Stomach smooth muscle (tissue), 2 donors: ENCODE measurements around the gene ABCC2.

Source experiments
- H3K27ac ChIP-seq: one replicate; pipeline ENCODE4 v1.7.0; 2013; ENCODE audit warnings: mild to moderate bottlenecking, low read length, inconsistent platforms
- H3K27me3 ChIP-seq, 2 donors: one replicate each; pipeline ENCODE4 v1.7.0; 2013; ENCODE audit warnings: low read length in 2 of 2; ENCODE audit not compliant: insufficient read depth in 2 of 2, control insufficient read depth in 1 of 2
- H3K36me3 ChIP-seq, 2 donors: one replicate each; pipeline ENCODE4 v1.7.0; 2013; ENCODE audit warnings: low read length in 2 of 2; ENCODE audit not compliant: control insufficient read depth in 2 of 2, insufficient read depth in 2 of 2
- H3K4me1 ChIP-seq: one replicate; pipeline ENCODE4 v1.7.0; 2013; ENCODE audit warnings: low read length; ENCODE audit not compliant: control insufficient read depth, insufficient read depth
- H3K4me3 ChIP-seq, 2 donors: one replicate each; pipeline ENCODE4 v1.7.0; 2013; ENCODE audit warnings: low read length in 2 of 2
- H3K9ac ChIP-seq, 2 donors: one replicate each; pipeline ENCODE4 v1.7.0; 2013; ENCODE audit warnings: low read length in 2 of 2, mild to moderate bottlenecking in 1 of 2
- H3K9me3 ChIP-seq, 2 donors: one replicate each; pipeline ENCODE4 v1.7.0; 2013; ENCODE audit warnings: low read length in 2 of 2; ENCODE audit not compliant: control insufficient read depth in 2 of 2
- donor health status: healthy.
- donor health status: Pancreatic carcinoma.

ABCC2 gene

DNA sequence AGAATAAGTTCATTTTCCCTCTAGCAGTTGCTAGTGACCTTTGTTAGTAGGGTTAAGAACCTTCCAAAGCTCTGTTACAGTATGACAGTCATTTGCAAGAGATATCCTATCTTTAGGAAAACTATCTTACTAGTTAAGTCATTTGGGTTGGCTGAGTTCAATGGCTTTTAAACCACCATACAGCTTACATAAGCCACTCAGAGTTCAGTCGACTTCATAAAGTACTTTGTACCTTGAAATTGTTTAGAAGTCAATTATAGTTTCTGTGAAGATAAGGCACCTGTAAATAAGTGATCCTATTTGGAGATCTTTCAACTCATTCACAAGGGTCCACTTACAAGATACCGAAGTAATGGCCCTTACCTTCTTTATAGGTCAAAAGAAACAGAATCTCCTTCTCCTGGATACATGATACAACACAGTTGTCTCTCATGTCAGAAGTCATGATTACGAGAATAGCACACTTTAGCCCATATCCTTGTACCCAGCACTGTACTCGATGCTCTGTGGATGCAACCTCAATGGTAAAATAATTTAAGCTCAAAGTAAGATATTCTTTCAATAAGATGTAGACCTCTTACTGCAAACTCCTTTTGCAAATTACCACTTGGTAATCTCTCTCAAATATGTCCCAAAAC, 11.9 kb upstream of the ABCC2 start:
- Histone ChIP-seq H3K36me3 (no peaks in the 10 kb centered on the region), H3K9ac (no peak overlapping the region), H3K9me3 (no peaks in the 10 kb centered on the region), H3K4me3 (no peak overlapping the region), H3K4me1 (no peaks in the 10 kb centered on the region), H3K27me3 (no peaks in the 10 kb centered on the region), H3K27ac (no peak overlapping the region)

DNA sequence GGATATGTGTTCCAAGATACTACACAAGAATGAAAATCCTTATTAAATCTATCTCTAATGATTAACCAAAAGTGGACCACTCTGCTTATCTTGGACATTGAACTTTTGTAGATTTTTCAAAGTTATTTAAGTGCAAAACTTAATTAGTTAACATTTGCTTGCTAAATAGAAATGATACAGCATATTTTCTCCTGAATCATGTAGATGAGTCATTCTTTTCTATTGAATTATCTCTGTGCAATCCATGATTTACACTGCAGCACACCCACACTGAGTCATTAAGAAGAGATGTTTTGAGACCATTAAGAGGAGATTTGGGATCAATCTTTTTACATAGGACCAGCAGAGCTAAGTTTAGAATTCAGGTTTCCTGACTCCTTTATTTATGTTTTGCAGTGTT, 6.6 kb upstream of the ABCC2 start:
- Histone ChIP-seq H3K9me3 (no peaks in the 10 kb centered on the region), H3K4me1 (no peaks in the 10 kb centered on the region), H3K9ac (no peak overlapping the region), H3K27me3 (no peaks in the 10 kb centered on the region), H3K27ac (no peak overlapping the region), H3K4me3 (no peak overlapping the region), H3K36me3 (no peaks in the 10 kb centered on the region)

DNA sequence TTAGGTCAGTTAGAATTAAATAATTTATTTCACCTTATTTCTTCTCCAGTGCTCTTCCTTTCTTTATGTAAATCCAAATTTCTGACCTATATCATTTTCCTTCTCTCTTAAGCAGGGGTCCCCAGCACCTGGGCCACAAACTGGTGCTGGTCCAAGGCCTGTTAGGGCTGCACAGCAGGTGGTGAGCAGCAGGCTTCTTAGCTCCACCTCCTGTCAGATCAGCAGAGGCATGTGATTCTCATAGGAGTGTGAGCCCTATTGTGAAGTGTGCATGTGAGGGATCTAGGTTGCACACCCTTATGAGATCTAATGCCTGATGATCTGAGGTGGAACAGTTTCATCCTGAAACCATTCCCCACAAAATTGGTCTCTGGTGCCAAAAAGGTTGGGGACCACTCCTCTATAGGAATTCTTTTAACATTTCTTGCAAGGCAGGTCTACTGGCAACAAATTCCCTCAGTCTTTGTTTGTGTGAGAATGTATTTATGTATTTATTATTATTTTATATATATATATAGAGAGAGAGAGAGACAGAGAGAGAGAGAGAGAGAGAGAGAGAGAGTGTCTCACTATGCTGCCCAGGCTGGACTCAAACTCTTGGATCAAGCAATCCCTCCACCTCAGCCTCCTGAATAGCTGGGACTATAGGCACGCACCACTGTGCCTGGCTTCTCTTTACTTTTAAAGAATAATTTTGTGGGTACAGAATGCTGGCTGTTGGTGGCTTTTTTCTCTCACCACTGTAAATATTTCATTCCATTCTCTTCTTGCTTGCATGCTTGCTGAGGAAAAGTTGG, 4.3 kb upstream of the ABCC2 start:
- no peak overlapping the region for H3K4me3 ChIP-seq
- no peak overlapping the region for H3K9ac ChIP-seq
- H3K4me1 ChIP-seq, result no peaks in the 10 kb centered on the region
- H3K27me3 ChIP-seq, result no peaks in the 10 kb centered on the region
- H3K27ac ChIP-seq, result no peak overlapping the region
- no peaks in the 10 kb centered on the region for H3K9me3 ChIP-seq
- H3K36me3 ChIP-seq, result no peaks in the 10 kb centered on the region

DNA sequence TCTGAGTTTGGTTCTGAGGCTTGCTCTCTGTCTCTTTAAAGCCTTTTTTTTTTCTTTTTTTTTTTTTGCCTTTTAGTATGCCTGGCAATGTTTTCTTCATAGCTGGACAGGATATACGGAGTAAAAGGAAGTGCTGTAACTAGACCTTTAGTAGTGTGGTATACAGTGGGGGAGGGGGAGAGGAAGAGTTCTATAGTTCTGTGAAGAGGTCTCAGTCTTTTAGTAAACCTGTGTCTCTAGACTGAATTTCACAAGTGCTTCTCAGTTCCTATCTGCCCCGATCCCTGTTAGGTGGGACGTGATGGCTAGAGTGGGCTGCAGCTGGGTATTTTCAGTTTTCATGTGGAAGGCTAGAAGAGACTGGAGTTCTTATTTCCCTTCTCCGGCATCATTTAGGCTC, 3.1 kb upstream of the ABCC2 start:
- Histone ChIP-seq H3K9ac (no peak overlapping the region), H3K4me1 (peaks cover 2% of the 10 kb centered on the region), H3K4me3 (no peak overlapping the region), H3K36me3 (no peaks in the 10 kb centered on the region), H3K9me3 (no peaks in the 10 kb centered on the region), H3K27ac (no peak overlapping the region), H3K27me3 (no peaks in the 10 kb centered on the region)

DNA sequence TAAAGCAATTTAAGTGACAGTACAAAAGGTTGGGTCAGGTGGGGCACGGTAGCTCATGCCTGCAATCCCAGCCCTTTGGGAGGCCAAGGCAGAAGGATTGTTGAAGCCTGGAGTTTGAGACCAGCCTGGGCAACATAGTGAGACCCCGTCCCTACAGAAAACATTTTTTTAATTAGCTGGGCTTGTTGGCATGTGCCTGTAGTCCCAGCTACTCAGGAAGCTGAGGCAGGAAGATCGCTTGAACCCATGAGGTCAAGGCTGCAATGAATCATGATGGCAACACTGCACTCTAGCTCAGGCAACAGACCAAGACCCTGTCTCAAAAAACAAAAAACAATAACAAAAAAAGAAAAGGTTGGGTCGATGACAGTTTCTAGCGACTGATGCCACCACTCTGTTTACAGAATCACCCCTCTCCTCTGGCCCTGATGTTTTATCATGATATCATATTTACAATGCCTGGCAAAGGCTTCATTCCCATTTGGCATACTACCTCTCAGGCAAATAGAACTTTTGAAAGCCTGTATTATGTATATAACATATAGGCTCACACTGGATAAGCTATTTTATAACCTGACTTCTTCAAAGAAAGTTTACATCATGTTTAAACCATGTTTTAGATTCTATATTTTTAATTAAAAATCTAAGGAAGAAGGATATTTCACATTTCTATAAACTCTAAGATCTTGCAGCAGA, 558 bp upstream of the ABCC2 start:
- H3K36me3 ChIP-seq, result no peaks in the 10 kb centered on the region
- H3K9ac ChIP-seq, result no peak overlapping the region
- H3K27me3 ChIP-seq, result no peaks in the 10 kb centered on the region
- H3K4me3 ChIP-seq, result no peak overlapping the region
- H3K9me3 ChIP-seq, result no peaks in the 10 kb centered on the region
- H3K4me1 ChIP-seq, result peaks cover 2% of the 10 kb centered on the region
- H3K27ac ChIP-seq, result no peak overlapping the region

DNA sequence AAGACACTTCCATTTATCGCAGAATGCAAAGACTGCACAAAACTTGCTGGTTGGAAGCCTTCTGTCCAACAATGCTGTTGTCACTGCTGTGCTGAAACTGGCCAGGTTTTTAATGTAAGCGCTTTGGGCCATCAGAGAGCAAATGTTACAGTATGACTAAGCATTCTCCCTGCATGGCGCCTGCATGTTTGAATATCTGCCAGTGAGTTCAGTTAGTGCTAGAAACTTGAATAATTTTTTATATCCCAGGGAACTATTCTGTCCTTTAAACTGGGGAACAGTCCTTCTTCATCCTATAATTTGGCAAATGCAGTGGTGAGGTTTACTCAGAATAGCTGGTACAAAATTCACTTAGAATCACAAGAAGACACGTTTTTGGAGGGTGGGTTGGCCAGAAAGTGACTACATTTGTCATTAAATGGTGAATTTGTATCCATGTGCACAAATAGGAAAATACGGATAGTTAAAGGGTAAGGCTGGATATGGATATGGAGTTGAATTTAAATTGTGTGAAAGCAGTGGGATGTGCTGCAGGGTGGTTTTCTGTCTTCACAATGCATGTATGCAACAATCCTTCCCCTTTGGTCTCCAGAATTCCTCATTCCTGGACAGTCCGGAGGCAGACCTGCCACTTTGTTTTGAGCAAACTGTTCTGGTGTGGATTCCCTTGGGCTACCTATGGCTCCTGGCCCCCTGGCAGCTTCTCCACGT, 1.7 kb downstream of the ABCC2 start:
- no peak overlapping the region for H3K4me3 ChIP-seq
- H3K4me1 ChIP-seq, result peaks cover 2% of the 10 kb centered on the region
- no peak overlapping the region for H3K9ac ChIP-seq
- no peaks in the 10 kb centered on the region for H3K9me3 ChIP-seq
- H3K27me3 ChIP-seq, result no peaks in the 10 kb centered on the region
- no peaks in the 10 kb centered on the region for H3K36me3 ChIP-seq
- H3K27ac ChIP-seq, result no peak overlapping the region

DNA sequence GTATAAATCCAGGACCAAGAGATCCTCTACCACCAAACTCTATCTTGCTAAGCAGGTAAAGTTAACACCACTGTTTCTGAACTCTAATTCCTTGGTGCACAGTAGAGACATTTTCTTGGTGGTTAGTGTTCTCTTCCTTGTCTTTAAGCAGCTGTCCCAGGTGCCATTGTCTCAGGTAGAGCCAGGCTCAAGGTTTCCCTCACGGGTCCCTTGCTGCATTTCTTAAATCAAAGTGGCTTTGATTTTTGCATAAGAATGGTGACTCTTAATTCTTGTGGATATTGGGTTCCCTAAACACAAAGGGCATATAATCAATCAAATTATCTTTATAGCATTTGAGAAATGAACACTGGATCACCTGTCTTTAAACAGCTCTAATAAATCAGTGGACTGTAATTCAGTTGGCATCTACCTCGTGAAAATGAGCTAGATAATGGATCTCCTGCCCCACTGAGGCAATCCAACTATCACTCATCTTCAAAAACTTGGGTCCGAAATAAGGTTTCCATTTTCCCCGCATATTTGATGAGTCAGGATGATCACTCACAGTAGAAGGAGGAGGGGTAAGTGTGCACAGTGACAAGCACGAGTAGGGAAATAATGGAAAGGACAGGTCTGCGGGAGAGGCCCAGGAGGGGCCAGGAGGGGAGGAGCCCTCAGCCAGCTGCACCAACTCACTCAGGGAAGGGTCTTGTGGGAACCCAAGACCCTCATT, 2.4 kb downstream of the ABCC2 start:
- no peak overlapping the region for H3K27ac ChIP-seq
- peaks cover 2% of the 10 kb centered on the region for H3K4me1 ChIP-seq
- no peaks in the 10 kb centered on the region for H3K9me3 ChIP-seq
- H3K27me3 ChIP-seq, result no peaks in the 10 kb centered on the region
- no peaks in the 10 kb centered on the region for H3K36me3 ChIP-seq
- H3K9ac ChIP-seq, result no peak overlapping the region
- no peak overlapping the region for H3K4me3 ChIP-seq

DNA sequence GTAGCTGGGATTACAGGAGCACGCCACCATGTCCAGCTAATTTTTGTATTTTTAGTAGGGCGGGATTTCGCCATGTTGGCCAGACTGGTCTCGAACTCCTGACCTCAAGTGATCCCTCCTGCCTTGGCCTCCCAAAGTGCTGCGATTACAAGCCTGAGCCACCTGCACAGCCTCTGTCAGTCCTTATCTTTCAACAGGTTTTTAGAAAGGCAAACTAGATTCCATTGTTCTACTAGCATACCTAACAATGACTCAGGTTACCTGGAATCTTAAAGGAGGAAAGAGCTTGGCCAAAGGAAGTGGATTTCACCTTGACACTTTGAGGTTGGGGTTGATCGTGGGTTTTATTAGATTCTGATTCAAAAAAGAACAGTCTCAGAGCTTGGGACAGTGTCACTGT, 3.2 kb downstream of the ABCC2 start:
- no peaks in the 10 kb centered on the region for H3K27me3 ChIP-seq
- no peaks in the 10 kb centered on the region for H3K36me3 ChIP-seq
- H3K9ac ChIP-seq, result no peak overlapping the region
- H3K27ac ChIP-seq, result no peak overlapping the region
- no peak overlapping the region for H3K4me3 ChIP-seq
- no peaks in the 10 kb centered on the region for H3K9me3 ChIP-seq
- H3K4me1 ChIP-seq, result peaks cover 2% of the 10 kb centered on the region

DNA sequence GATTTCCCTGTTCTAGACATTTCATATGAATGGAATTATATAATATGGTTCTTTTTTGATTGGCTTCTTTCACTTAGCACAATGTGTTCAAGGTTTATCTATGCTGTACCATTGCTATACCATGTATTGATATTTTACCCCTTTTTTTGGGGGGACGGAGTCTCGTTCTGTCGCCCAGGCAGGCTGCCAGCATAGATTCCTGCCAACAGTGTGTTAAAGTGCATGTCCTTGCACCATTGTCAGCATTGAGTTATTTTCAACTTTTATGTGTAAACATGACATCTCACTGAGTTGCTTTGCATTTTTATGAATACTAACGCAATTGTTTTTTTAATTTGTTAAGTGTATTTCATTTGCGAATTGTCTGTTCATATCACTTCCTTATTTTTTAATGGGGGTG, 4.9 kb downstream of the ABCC2 start:
- Histone ChIP-seq H3K9ac (no peak overlapping the region), H3K27ac (no peak overlapping the region), H3K4me1 (peaks cover 2% of the 10 kb centered on the region), H3K27me3 (no peaks in the 10 kb centered on the region), H3K4me3 (no peak overlapping the region), H3K36me3 (no peaks in the 10 kb centered on the region), H3K9me3 (no peaks in the 10 kb centered on the region)

DNA sequence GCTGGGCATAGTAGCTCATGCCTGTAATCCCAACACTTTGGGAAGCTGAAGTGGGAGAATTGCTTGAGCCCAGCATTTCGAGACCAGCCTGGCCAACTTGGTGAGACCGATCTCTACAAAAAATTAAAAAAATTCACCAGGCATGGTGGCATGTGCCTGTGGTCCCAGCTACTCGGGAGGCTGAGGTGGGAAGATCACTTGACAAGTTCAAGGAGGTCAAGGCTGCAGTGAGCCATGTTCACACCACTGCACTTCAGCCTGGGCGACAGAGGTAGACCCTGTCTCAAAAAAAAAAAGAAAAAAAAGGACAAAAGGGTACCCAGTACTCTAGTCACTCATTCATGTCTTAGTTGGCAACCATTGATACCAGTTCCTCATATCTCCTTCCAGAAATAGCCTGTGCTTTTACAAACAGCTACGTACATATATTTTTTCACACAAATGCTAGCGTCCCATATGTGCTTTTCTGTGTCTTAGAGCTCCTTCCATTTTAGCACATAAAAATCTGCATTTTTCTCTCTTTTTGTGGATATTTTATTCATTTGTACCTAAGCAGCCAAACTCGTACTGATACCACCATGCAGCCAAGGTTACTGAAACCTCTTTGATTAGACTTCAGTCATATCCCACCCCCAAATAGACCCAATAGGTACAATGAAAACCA, 5.5 kb downstream of the ABCC2 start:
- H3K4me1 ChIP-seq, result peaks cover 2% of the 10 kb centered on the region
- H3K36me3 ChIP-seq, result no peaks in the 10 kb centered on the region
- H3K9ac ChIP-seq, result no peak overlapping the region
- H3K27ac ChIP-seq, result peak overlapping the region; percentile 50
- no peaks in the 10 kb centered on the region for H3K9me3 ChIP-seq
- H3K27me3 ChIP-seq, result no peaks in the 10 kb centered on the region
- H3K4me3 ChIP-seq, result no peak overlapping the region
